Adipocyte (in vitro differentiated cells): Measurements from ENCODE around the gene MYO5B.

Experiments used
- DNase-seq: peaks from one replicate; pipeline ENCODE4 v3.0.0-alpha.2; 2015; ENCODE audit warnings: low read depth
- H3K27me3 ChIP-seq: replicated peaks from 2 replicates; pipeline ENCODE4 v1.7.0; 2013; ENCODE audit warnings: mild to moderate bottlenecking, low read length, moderate library complexity; ENCODE audit not compliant: control insufficient read depth, insufficient read depth
- H3K36me3 ChIP-seq: 2 replicates; pipeline ENCODE4 v1.7.0; 2013; ENCODE audit warnings: low read length, mild to moderate bottlenecking, moderate library complexity; ENCODE audit not compliant: control insufficient read depth, insufficient read depth, severe bottlenecking
- H3K4me1 ChIP-seq: 2 replicates; pipeline ENCODE4 v1.7.0; 2013; ENCODE audit warnings: mild to moderate bottlenecking, low read length, moderate library complexity; ENCODE audit not compliant: control insufficient read depth, insufficient read depth
- H3K4me3 ChIP-seq: 2 replicates; pipeline ENCODE4 v1.7.0; 2013; ENCODE audit warnings: mild to moderate bottlenecking, low read length, moderate library complexity
- H3K9ac ChIP-seq: 2 replicates; pipeline ENCODE4 v1.7.0; 2013; ENCODE audit warnings: mild to moderate bottlenecking, low read length, moderate library complexity
- H3K9me3 ChIP-seq: 2 replicates; pipeline ENCODE4 v1.7.0; 2013; ENCODE audit warnings: mild to moderate bottlenecking, low read length, moderate library complexity; ENCODE audit not compliant: control insufficient read depth

MYO5B gene

DNA sequence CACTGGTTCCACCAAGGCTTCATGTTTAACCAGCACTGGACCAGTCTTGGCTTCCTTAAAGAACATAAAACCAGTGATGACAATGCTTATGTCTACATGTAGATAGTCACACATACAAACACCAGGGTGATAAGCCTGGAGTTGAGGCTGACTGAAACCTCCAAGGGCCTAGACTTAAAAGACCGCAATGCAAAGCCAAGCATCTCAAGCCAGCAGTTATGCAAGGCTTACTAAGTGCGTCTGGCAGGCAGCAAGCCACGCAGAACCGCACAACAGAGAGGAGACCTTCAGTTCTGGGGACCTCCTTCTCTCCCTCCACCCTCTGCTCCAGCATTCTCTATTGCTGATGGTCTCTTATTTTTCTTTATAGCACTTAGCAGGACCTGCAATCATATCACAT is 318.4 kb downstream of the MYO5B start:
- H3K36me3 ChIP-seq, result no peaks in the 10 kb centered on the region
- H3K4me3 ChIP-seq, result no peak overlapping the region
- no peaks in the 10 kb centered on the region for H3K9me3 ChIP-seq
- no peak overlapping the region for H3K9ac ChIP-seq
- H3K27me3 ChIP-seq, result peaks cover 34% of the 10 kb centered on the region
- no peak for DNase-seq
- H3K4me1 ChIP-seq, result peaks cover 4% of the 10 kb centered on the region

DNA sequence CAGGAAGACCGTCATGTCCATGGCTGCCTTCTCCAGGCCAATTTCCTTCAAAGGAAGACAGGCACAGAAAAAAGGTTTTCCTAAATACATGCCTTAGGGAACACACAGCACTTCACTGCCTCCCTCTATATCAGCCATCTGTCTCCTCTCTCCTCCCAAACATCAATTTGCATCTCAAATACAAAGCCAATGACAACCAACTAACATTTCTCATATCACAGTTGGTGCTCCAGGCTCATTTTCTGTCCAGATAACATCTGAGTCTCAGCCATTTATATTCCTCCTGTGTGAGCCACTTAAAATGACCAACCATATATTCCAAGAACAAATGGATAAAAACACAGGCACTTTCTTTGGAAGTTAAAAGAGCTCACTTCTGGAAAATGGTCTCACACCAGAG is 319.2 kb downstream of the MYO5B start:
- Histone ChIP-seq H3K27me3 (peaks cover 34% of the 10 kb centered on the region), H3K36me3 (no peaks in the 10 kb centered on the region), H3K9me3 (no peaks in the 10 kb centered on the region), H3K4me3 (no peak overlapping the region), H3K4me1 (peaks cover 4% of the 10 kb centered on the region), H3K9ac (no peak overlapping the region)
- DNase-seq, result no peak

DNA sequence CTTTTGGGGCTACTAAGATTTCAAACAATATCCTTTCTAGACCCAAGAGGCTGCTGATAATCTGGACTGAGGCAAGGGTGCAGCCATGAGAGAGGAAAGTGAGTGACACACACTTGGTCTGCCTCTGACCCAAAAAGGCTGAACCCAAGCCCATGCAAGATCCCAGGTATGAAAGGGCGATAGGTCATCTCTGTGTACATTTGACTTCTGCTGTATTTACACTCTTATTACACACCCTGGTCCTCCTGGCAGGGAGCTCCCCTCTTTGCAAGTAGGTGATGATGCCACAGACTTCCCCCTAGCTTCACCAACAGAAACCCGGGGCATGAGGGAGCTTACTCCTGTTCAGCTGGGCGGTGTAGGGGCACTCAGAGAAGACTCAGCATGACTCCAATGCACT is 319.8 kb downstream of the MYO5B start:
- peaks cover 30% of the 10 kb centered on the region for H3K27me3 ChIP-seq
- no peak overlapping the region for H3K4me3 ChIP-seq
- DNase-seq, result no peak
- H3K9me3 ChIP-seq, result no peaks in the 10 kb centered on the region
- no peak overlapping the region for H3K9ac ChIP-seq
- H3K4me1 ChIP-seq, result peaks cover 4% of the 10 kb centered on the region
- H3K36me3 ChIP-seq, result no peaks in the 10 kb centered on the region

DNA sequence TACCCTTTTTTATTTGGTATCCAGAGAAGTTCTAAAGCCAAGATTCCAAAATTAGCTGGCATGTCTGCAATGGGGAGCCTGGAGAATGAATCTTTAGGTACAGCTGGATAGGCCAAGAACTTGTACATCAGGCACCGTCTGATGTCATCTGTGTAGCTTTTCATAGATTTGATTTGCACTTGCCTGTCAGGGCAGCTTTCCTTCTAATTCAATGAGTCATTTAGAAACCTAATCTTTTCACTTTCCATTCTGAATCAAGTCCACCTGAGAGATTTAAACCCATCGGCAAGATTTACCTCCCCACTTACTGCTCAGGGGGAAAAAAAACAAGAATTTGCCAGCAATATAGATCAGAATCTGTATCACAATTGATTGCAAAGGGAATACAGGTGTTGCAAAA is 320.7 kb downstream of the MYO5B start:
- Histone ChIP-seq H3K4me3 (no peak overlapping the region), H3K27me3 (peaks cover 23% of the 10 kb centered on the region), H3K9me3 (no peaks in the 10 kb centered on the region), H3K9ac (no peak overlapping the region), H3K36me3 (no peaks in the 10 kb centered on the region), H3K4me1 (peaks cover 4% of the 10 kb centered on the region)
- DNase-seq, result no peak

DNA sequence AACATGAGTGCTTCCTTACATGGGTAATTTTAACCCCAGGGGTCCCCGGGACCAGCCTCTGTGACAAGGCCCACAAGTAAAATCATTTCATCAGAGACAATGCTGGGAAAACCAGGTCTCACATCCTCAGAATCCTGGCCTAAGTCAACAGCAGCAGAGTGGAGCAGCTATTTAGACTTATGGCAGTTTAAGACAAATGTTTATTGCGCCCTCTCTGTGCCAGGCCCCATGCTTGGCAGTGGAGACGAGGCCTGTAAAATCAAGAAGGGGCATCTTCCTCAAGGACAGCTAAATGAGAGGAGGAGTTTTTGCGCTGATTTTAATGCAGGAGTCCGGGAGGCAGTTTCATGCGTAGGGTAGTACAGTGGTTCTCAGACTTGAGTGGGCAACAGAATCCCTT is 325.6 kb downstream of the MYO5B start:
- Histone ChIP-seq H3K27me3 (peaks cover 22% of the 10 kb centered on the region), H3K36me3 (no peaks in the 10 kb centered on the region), H3K9me3 (no peaks in the 10 kb centered on the region), H3K9ac (no peak overlapping the region), H3K4me1 (no peaks in the 10 kb centered on the region), H3K4me3 (no peak overlapping the region)
- DNase-seq, result no peak

DNA sequence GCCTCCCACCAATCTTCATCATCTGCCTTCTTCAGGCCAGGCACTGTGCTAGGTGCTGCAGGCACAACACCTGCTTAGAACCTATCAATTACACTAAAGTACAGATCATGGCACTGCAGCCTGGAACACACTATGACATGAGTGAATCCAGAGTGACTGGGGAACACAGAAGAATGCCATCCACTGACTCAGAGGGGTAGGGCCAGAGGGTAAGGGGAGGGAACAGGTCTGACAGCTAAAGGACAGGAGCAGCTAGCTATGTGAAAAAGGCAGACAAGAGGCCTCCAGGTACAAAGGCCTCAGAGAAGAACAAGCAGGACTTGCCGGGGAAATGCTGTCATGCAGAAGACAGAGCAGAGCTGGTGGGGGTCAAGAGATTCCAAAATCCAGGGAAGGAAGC is 328.3 kb downstream of the MYO5B start:
- peaks cover 16% of the 10 kb centered on the region for H3K27me3 ChIP-seq
- no peaks in the 10 kb centered on the region for H3K36me3 ChIP-seq
- no peak for DNase-seq
- no peak overlapping the region for H3K4me3 ChIP-seq
- H3K9me3 ChIP-seq, result no peaks in the 10 kb centered on the region
- no peak overlapping the region for H3K9ac ChIP-seq
- no peaks in the 10 kb centered on the region for H3K4me1 ChIP-seq

DNA sequence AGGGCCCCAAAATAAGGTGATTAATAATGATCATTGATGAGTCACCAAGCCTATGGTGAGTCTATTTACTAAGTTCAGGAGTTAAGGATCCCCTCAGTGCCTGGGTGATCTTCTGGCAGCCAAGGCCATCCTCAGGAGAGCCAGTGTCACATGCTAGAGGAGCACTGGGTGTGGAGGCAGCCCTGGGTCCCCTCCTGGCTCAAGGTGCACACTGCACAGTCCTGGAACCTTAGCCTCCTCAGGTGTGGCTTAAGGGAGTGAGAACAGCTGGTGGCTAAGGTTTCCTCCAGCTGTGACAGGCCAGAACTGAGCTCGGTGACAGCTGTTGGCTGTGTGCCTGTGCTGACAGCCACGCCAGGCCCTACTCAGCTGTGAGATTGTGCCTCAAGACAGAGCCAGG is 329.5 kb downstream of the MYO5B start:
- Histone ChIP-seq H3K36me3 (no peaks in the 10 kb centered on the region), H3K4me3 (no peak overlapping the region), H3K9me3 (no peaks in the 10 kb centered on the region), H3K4me1 (no peaks in the 10 kb centered on the region), H3K27me3 (peaks cover 16% of the 10 kb centered on the region), H3K9ac (no peak overlapping the region)
- no peak for DNase-seq

DNA sequence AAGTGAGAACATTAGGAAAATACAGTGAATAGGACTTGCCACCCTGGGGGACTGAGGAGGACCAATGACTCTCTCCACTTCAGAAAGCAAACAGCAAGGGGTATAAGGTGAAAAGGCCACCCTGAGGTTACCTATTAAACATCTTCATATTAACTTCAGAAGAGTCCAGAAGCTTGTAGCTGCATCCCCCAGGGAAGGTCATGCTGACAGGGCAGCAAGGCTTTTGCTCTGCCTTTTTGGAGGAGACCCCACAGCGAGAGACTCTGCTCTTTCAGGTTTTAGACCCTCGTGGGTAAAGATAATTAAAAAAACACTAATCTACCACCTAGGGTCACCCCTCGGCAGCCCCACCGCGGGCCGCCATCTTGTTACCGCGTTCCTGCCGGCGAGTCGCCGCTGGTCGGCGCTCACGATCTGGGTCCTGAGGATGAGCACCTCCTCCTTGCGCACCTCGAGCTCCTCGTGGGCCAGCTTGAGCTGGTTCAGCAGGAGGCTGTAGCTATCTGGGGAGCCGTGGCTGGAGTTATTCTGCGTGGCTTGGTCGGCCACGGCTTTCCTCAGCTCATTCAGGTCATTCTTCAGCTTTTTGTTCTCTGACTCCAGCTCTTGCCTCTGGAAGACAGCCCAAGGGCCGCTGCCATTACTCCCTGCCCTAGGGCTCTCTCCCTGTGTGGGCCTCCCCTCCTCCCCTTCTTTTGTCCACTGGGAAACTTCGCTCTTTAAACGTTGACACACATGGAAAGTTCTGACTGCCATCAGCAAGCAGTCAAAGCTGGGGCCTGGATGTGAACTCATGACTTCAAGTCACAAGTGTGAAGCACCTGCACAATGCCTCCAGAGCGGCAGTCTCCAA is 331.0 kb downstream of the MYO5B start:
- H3K36me3 ChIP-seq, result no peaks in the 10 kb centered on the region
- no peak overlapping the region for H3K4me3 ChIP-seq
- no peaks in the 10 kb centered on the region for H3K9me3 ChIP-seq
- H3K4me1 ChIP-seq, result no peaks in the 10 kb centered on the region
- peaks cover 16% of the 10 kb centered on the region for H3K27me3 ChIP-seq
- DNase-seq, result no peak
- no peak overlapping the region for H3K9ac ChIP-seq

DNA sequence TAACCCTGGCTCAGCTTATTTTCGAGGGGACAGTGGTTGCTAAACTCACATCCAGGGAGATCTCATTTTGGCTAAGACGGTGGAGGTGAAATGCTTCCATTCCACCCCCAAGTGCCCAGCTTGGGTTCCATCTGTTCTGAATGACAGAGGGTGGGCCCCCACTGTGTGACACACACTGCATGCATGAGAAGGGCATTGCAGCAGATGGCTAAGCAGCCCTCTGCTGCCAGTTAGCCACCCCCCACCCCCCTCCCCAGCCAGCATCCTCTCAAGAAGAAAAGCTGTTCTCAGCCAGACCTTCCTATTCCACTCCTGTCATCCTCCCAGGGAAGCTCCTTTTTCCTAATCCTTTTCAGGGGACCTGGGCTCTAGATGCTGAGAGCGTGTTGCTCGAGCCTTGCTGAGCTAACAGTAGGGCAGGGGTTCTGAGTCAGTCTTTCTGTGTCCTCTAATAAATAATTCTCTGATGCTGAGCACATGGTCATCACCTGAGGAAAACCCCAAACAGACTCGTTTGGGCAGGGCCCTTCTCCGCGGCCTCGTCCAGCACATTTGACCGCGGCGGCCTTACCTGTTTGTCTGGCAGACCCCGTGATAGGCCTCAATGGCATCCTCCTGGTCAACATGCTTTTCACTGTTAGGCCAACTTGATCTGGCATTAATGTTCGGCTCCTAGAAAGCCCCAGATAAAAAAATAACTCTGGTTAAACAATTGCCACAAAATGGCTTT is 332.1 kb downstream of the MYO5B start:
- Histone ChIP-seq H3K4me1 (no peaks in the 10 kb centered on the region), H3K27me3 (peaks cover 16% of the 10 kb centered on the region)

DNA sequence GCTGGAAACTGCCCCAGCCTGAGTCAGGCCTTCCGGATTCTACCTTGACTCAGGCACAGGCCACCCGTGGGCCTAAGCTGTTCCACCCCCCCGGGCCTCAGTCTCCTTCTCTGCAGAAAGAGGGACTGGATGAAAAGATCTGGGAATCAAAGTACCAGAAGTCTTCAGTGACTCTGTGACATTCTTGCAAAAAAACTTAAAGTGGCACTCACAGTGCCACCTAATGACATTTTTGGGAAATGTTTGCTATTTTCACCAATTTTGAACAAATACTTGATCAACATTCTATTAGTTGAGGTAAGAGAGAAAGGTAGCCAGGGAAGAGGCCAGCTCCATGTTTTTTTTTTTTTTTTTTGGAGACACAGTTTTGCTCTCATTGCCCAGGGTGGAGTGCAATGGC is 333.3 kb downstream of the MYO5B start:
- Histone ChIP-seq H3K9ac (no peak overlapping the region), H3K4me3 (no peak overlapping the region), H3K27me3 (peaks cover 12% of the 10 kb centered on the region), H3K36me3 (no peaks in the 10 kb centered on the region), H3K9me3 (no peaks in the 10 kb centered on the region), H3K4me1 (no peaks in the 10 kb centered on the region)
- peak; percentile 30 for DNase-seq

More for the DNA sequence above, 332.1 kb downstream of the MYO5B start:
- H3K4me3 ChIP-seq, result no peak overlapping the region
- H3K36me3 ChIP-seq, result no peaks in the 10 kb centered on the region
- H3K9ac ChIP-seq, result no peak overlapping the region
- H3K9me3 ChIP-seq, result no peaks in the 10 kb centered on the region
- no peak for DNase-seq

DNA sequence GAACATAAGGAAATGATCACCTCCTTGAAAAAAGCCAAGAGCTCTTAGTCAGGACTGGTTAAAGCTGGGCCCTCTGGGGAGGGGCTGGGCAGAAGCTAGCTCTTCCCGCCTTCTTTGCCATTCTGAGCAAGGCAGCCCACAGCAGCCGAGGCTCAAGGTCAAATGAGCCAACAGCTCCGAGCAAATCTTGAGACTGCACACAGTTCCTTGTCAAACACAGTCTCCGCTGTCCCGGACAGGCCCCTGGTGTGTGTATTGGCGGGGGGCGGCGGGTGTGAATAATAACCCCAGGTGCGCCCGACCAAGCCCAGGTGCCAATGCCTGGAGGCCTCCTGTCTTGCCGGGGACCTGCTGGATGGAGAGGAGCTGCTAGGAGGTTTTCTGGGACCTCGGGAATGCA is 335.2 kb downstream of the MYO5B start:
- H3K4me1 ChIP-seq, result no peaks in the 10 kb centered on the region
- no peak overlapping the region for H3K4me3 ChIP-seq
- H3K36me3 ChIP-seq, result no peaks in the 10 kb centered on the region
- no peak for DNase-seq
- no peaks in the 10 kb centered on the region for H3K9me3 ChIP-seq
- no peak overlapping the region for H3K9ac ChIP-seq
- peaks cover 8% of the 10 kb centered on the region for H3K27me3 ChIP-seq
